Measurements from ENCODE around the gene CDKAL1. TPM values are rescaled to one million over a fixed set of nuclear protein-coding genes. Genes with fewer than 3 reads are reported as not detected.

CDKAL1 gene
- total and polyA plus RNA-seq, 10 of the 15 experiments (the other 5 are each of a cell fraction or from before 2014, with no cell fraction given): 10.7 to 26.9 (median 17.3) TPM

- no peak for TF ChIP-seq E4F1 (IDR thresholded peaks at IDR 0.05; ENCODE audit: borderline replicate concordance, partially characterized antibody)
- TF ChIP-seq POU2F2 (IDR thresholded peaks at IDR 0.05; ENCODE audit: borderline replicate concordance, low read depth, low read length): no peak
Measured at GRCh38 chr6:20955751-20956150, 421.5 kb downstream of the CDKAL1 start (continued).

GRCh38 chr6:20960067-20960466 lies 425.8 kb downstream of the CDKAL1 start:
- Histone ChIP-seq H3K9ac (ENCODE audit: control insufficient read depth, insufficient read depth, low read length) (no peak overlapping the region), H3K27ac (ENCODE audit: control insufficient read depth, insufficient read depth) (no peak overlapping the region), H3K27me3 (replicated peaks in 1 of 2; ENCODE audit: control insufficient read depth in 2 of 2, insufficient read depth in 2 of 2, low read length in 1 of 2) (no peaks in the 10 kb centered on the region), H3K36me3 (ENCODE audit: control insufficient read depth in 2 of 2, insufficient read depth in 2 of 2, low read length in 1 of 2) (peaks cover 2 to 5% of the 10 kb centered on the region in 2 experiments; a peak in 2 of 4 replicates), H3K4me2 (ENCODE audit: control insufficient read depth, insufficient read depth) (no peak overlapping the region), H3K4me3 (no peak overlapping the region), H3K9me3 (replicated peaks; ENCODE audit: control insufficient read depth, insufficient read depth, low read length) (no peaks in the 10 kb centered on the region), H3K4me1 (ENCODE audit: control insufficient read depth, insufficient read depth, low read length) (no peaks in the 10 kb centered on the region), H4K20me1 (ENCODE audit: control insufficient read depth, insufficient read depth) (no peaks in the 10 kb centered on the region), H3K79me2 (ENCODE audit: control insufficient read depth, insufficient read depth, low read length) (no peaks in the 10 kb centered on the region), H2AFZ (ENCODE audit: control insufficient read depth, low read depth, low read length) (no peak overlapping the region)
- SMC1A ChIA-PET (ENCODE audit: uncharacterized antibody, unreplicated experiment): interaction anchor here (1.4 kb wide), 1 partner anchor 18 kb away, joined by 4 read pairs; no protein-coding TSS in a partner anchor
- RAD21 ChIA-PET (ENCODE audit: unreplicated experiment): no interaction called here
- POLR2A ChIA-PET: no interaction called here
- in situ Hi-C loops (cut with MboI) (no loop called here), intact Hi-C loops (cut with micrococcal nuclease; ENCODE audit: unreplicated experiment) (no loop called here)
- 99% methylated on average over 5 of the region's 5 CpGs for WGBS (ENCODE audit: insufficient coverage, insufficient replicate concordance, low lambda C conversion rate, missing lambda C conversion rate)
- CTCF ChIA-PET: no interaction called here
- DNase-seq (ENCODE audit: low read depth, low spot score) (no peak), ATAC-seq (no peak), FAIRE-seq (no peak)
- BruUV-seq (replicated peaks): no TSS peak
- no peak for TF ChIP-seq CEBPB (IDR thresholded peaks at IDR 0.05; ENCODE audit: borderline replicate concordance in 1 of 2, low read depth in 2 of 2, low read length in 2 of 2)
- TF ChIP-seq MYC (IDR thresholded peaks at IDR 0.05; ENCODE audit: insufficient read depth, insufficient read length, insufficient replicate concordance, low read length, severe bottlenecking): no peak
- no peak for TF ChIP-seq NR2C2 (IDR thresholded peaks at IDR 0.05; ENCODE audit: borderline replicate concordance, control insufficient read depth, insufficient read length, low read depth)
- no peak for TF ChIP-seq CBFB (IDR thresholded peaks at IDR 0.05; ENCODE audit: low read depth)
- TF ChIP-seq GATAD2B (conservative IDR thresholded peaks at IDR 0.05; ENCODE audit: low read depth): no peak
- no peak for TF ChIP-seq SMAD1 (IDR thresholded peaks at IDR 0.05; ENCODE audit: low read depth, partially characterized antibody)
- TF ChIP-seq IRF4 (IDR thresholded peaks at IDR 0.05; ENCODE audit: low read depth, low read length): no peak
- TF ChIP-seq ZNF384 (IDR thresholded peaks at IDR 0.05; ENCODE audit: borderline replicate concordance, low read depth, low read length): no peak
- TF ChIP-seq MXI1 (IDR thresholded peaks at IDR 0.05; ENCODE audit: low read depth, low read length): no peak
- TF ChIP-seq MTA3 (IDR thresholded peaks at IDR 0.05; ENCODE audit: borderline replicate concordance, low read length): no peak
- TF ChIP-seq BHLHE40 (IDR thresholded peaks at IDR 0.05; ENCODE audit: borderline replicate concordance in 1 of 2, low read depth in 2 of 2, low read length in 1 of 2): no peak
- TF ChIP-seq RBBP5 (conservative IDR thresholded peaks at IDR 0.05): no peak
- TF ChIP-seq TCF7 (IDR thresholded peaks at IDR 0.05; ENCODE audit: borderline replicate concordance): no peak
- TF ChIP-seq ATF7 (IDR thresholded peaks at IDR 0.05; ENCODE audit: low read depth): no peak
- TF ChIP-seq ZBTB40 (IDR thresholded peaks at IDR 0.05; ENCODE audit: borderline replicate concordance): no peak
- no peak for TF ChIP-seq FOS (IDR thresholded peaks at IDR 0.05; ENCODE audit: borderline replicate concordance, extremely low read depth, insufficient read length)
